HEK293T (cell line): ENCODE results near the gene C16orf86.
A peak's percentile ranks its signal among the peaks of the same experiment; 100 is the strongest.

ENCODE experiments used
- CTCF ChIA-PET: fragments of 350-600 bp; formaldehyde crosslinking; extraction: SDS; loops from one replicate; lab custom pipeline; 2021; ENCODE audit warnings: antibody characterized with exemption, inconsistent platforms; lab: Yijun Ruan, JAX
- POLR2A ChIA-PET: fragments of 350-600 bp; formaldehyde crosslinking; extraction: SDS; loops from one replicate; lab custom pipeline; 2020; ENCODE audit warnings: antibody characterized with exemption, inconsistent platforms; lab: Yijun Ruan, JAX
- DNase-seq: peaks from one replicate; pipeline ENCODE4 v3.0.0; 2012; ENCODE audit warnings: mixed read lengths; ENCODE audit errors: extremely low spot score
- ARNT ChIP-seq: fragments of 450-650 bp; IDR thresholded peaks from 2 replicates; pipeline ENCODE4 v1.6.1; 2017; ENCODE audit warnings: mild to moderate bottlenecking
- BHLHE40 ChIP-seq: fragments of 450-650 bp; IDR thresholded peaks from 2 replicates; pipeline ENCODE4 v1.6.1; 2016; ENCODE audit warnings: mild to moderate bottlenecking, moderate library complexity, borderline replicate concordance
- CTBP1 ChIP-seq: fragments of 450-650 bp; IDR thresholded peaks from 2 replicates; pipeline ENCODE4 v1.6.1; 2016; ENCODE audit warnings: borderline replicate concordance
- FOXA1 ChIP-seq: fragments of 450-650 bp; IDR thresholded peaks from 2 replicates; pipeline ENCODE4 v1.6.1; 2016; ENCODE audit warnings: mild to moderate bottlenecking
- FOXK2 ChIP-seq: fragments of 450-650 bp; IDR thresholded peaks from 2 replicates; pipeline ENCODE4 v1.6.1; 2016; ENCODE audit warnings: mild to moderate bottlenecking
- FOXM1 ChIP-seq: fragments of 450-650 bp; IDR thresholded peaks from 2 replicates; pipeline ENCODE4 v1.6.1; 2017; ENCODE audit warnings: mild to moderate bottlenecking, borderline replicate concordance
- HDGF ChIP-seq: fragments of 450-650 bp; IDR thresholded peaks from 2 replicates; pipeline ENCODE4 v1.6.1; 2017; ENCODE audit warnings: antibody characterized with exemption, borderline replicate concordance
- L3MBTL2 ChIP-seq: fragments of 450-650 bp; conservative IDR thresholded peaks from 2 replicates; pipeline ENCODE4 v1.6.1; 2016; ENCODE audit warnings: mild to moderate bottlenecking
- LEF1 ChIP-seq: fragments of 450-650 bp; IDR thresholded peaks from 2 replicates; pipeline ENCODE4 v1.6.1; 2017; ENCODE audit warnings: mild to moderate bottlenecking, borderline replicate concordance
- NFRKB ChIP-seq: fragments of 450-650 bp; IDR thresholded peaks from 2 replicates; pipeline ENCODE4 v1.6.1; 2016; ENCODE audit warnings: mild to moderate bottlenecking, moderate library complexity
- SP1 ChIP-seq: fragments of 450-650 bp; IDR thresholded peaks from 2 replicates; pipeline ENCODE4 v1.6.1; 2017
- SUZ12 ChIP-seq: fragments of 450-650 bp; IDR thresholded peaks from 2 replicates; pipeline ENCODE4 v1.6.1; 2016; ENCODE audit warnings: mild to moderate bottlenecking
- TARDBP ChIP-seq: fragments of 450-650 bp; IDR thresholded peaks from 2 replicates; pipeline ENCODE4 v1.6.1; 2016
- ZNF384 ChIP-seq: fragments of 450-650 bp; IDR thresholded peaks from 2 replicates; pipeline ENCODE4 v1.6.1; 2016
- TF ChIP-seq, protein P1 (sequence below): fragments of 450-650 bp; IDR thresholded peaks from 2 replicates; pipeline ENCODE4 v1.6.1; 2016

C16orf86 gene

GRCh38 chr16:67652578-67653127 lies 14.0 kb upstream of the C16orf86 start:
- POLR2A ChIA-PET: interaction anchor here (0.5 to 1.2 kb wide), 3 partner anchors 109 to 214 kb away, joined by 3 to 4 read pairs (median 3); no protein-coding TSS in a partner anchor
- DNase-seq: peak; percentile 81

DNA sequence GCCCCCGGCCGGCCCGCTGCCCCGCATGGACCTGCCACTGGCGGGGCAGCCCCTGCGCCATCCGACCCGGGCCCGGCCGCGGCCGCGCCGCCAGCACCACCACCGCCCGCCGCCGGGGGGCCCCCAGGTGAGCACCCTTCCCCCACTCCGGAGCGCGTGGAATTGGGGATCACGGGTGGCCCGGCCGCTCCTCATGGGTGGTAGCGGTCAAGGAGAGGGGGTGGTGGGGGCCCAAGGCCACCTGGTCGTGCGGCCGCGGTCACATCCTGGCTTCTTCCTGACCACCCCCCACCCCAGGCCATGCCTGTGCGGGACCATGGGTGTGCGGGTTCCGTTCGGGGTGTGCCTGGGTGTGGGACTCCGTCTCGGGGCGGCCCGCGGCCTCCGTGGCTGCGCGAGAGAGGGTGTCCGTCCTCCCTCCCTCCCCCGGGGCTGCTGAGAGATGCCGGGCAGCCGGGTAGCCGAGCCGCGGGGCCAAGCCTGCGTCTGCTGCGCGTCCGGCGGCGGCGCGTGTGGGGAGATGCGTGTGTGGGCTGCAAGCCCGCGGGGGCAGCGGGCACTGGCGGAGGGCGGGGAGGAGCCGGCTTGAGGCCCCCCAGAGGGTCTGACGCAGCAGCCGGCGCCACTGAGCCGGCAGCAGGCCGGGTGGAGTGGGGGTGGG lies 13.4 kb upstream of the C16orf86 start:
- peak; percentile 46 for DNase-seq

More at GRCh38 chr16:67652578-67653127, 14.0 kb upstream of the C16orf86 start:
- TF ChIP-seq, protein P1, sequence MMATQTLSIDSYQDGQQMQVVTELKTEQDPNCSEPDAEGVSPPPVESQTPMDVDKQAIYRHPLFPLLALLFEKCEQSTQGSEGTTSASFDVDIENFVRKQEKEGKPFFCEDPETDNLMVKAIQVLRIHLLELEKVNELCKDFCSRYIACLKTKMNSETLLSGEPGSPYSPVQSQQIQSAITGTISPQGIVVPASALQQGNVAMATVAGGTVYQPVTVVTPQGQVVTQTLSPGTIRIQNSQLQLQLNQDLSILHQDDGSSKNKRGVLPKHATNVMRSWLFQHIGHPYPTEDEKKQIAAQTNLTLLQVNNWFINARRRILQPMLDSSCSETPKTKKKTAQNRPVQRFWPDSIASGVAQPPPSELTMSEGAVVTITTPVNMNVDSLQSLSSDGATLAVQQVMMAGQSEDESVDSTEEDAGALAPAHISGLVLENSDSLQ: no peak
- TF ChIP-seq ZNF384: no peak
- TF ChIP-seq SUZ12: no peak
- TF ChIP-seq L3MBTL2: no peak
- no peak for TF ChIP-seq BHLHE40
- CTCF ChIA-PET: interaction anchor here (0.9 to 1.1 kb wide), 2 partner anchors 106 to 131 kb away, joined by 4 to 6 read pairs; no protein-coding TSS in a partner anchor

GRCh38 chr16:67653789-67654402 lies 12.7 kb upstream of the C16orf86 start:
- TF ChIP-seq ARNT (no peak), FOXA1 (no peak), HDGF (no peak), FOXM1 (no peak)
- ChIA-PET POLR2A (no interaction called here), CTCF (no interaction called here)
- DNase-seq: no peak

More for the DNA sequence above, 13.4 kb upstream of the C16orf86 start:
- CTCF ChIA-PET: no interaction called here
- no peak for TF ChIP-seq NFRKB
- TF ChIP-seq FOXA1: no peak
- peak; percentile 40; the same call in 1 of the 2 replicates for TF ChIP-seq ARNT
- TF ChIP-seq CTBP1: no peak
- POLR2A ChIA-PET: interaction anchor here (0.5 to 1.2 kb wide), 3 partner anchors 109 to 213 kb away, joined by 3 to 4 read pairs (median 3); no protein-coding TSS in a partner anchor

- TF ChIP-seq ZNF384 (no peak), FOXM1 (no peak), BHLHE40 (no peak), TARDBP (no peak), LEF1 (no peak), SP1 (no peak), FOXK2 (no peak), FOXA1 (no peak)
- CTCF ChIA-PET: no interaction called here
- POLR2A ChIA-PET: no interaction called here
- no peak for DNase-seq
Measured at GRCh38 chr16:67654403-67654911, 12.2 kb upstream of the C16orf86 start.

DNA sequence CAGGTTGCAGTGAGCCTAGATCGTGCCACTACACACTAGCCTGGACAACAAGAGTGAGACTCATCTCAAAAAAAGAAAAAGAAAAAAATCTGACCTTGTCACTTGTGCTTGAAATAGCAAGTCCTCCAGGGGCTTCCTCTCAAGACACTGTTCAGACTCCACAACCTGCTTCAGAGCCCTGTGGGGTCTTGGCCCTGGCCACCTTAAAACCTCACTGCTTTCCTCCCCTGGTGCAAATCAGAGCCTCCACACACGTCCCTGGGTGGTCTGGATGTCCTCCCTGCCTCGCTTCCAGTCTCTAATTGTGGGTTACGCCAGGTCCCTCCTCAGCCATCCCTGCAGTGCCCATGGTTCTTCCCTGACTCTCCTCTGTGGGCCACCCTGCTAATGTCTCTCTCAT lies 11.3 kb upstream of the C16orf86 start:
- no peak for TF ChIP-seq LEF1
- TF ChIP-seq, protein P1: no peak
- CTCF ChIA-PET: no interaction called here
- no peak for DNase-seq
- POLR2A ChIA-PET: no interaction called here

DNA sequence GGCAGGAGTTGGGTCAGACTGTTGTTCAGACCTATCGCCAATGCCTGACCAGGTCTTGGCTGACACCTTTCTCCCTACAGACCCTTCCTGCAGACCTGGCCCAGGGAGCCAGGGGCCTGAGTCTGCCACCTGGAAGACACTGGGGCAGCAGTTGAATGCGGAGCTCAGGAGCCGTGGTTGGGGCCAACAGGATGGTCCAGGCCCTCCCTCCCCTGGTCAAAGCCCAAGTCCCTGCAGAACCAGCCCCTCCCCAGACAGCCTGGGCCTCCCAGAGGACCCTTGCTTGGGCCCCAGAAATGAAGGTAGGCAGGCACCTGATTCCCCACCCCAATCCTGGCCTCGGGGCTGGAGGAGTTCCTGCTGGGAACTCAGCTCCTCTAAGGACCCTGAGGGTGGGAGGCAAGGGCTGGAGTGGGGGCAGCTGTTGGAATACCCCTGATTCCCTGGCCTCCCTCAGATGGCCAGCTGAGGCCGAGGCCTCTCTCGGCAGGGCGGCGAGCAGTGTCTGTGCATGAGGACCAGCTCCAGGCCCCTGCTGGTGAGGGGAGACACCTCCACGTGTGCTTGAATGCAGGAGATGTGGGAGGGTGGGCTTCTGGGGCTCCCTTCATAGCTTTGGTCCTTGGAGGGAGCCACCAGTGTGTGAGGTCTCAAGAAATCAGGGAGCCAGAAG lies 10.1 kb upstream of the C16orf86 start:
- ChIA-PET POLR2A (interaction anchor here (0.8 kb wide), 1 partner anchor 143 kb away, joined by 3 read pairs; no protein-coding TSS in a partner anchor), CTCF (interaction anchor here (0.7 kb wide), 1 partner anchor 228 kb away, joined by 3 read pairs; no protein-coding TSS in a partner anchor)

More for the DNA sequence above, 10.1 kb upstream of the C16orf86 start:
- TF ChIP-seq SP1: no peak
- TF ChIP-seq, protein P1: no peak
- no peak for TF ChIP-seq ARNT
- DNase-seq: no peak
